Right lung (tissue), 5 donors: Measurements from ENCODE around the gene SLC31A1. TPM values are rescaled to one million over a fixed set of nuclear protein-coding genes. Genes with fewer than 3 reads are reported as not detected.
"Not testable (repeated sequence)": the region's sequence is repeated elsewhere in the genome, so short reads cannot be mapped to it uniquely, and the experiment has no call there.

Source experiments
- DNase-seq, 2 donors: peaks; one replicate each; pipeline ENCODE4 v3.0.0-alpha.2; 2013
- polyA plus RNA-seq, 5 donors: library from polyadenylated mRNA; unstranded; fragments of 120-200 nt; gene quantifications; one replicate each; pipeline versions ENCODE4 v1.2.1 to v1.2.3, GENCODE V29; 2013; ENCODE audit warnings: inconsistent platforms in 1 of 5, low replicate concordance in 1 of 5; ENCODE audit not compliant: insufficient read length in 5 of 5, insufficient read depth in 1 of 5

SLC31A1 gene
- polyA plus RNA-seq, 5 donors: 14.9 to 18.8 (median 15.3) TPM

DNA sequence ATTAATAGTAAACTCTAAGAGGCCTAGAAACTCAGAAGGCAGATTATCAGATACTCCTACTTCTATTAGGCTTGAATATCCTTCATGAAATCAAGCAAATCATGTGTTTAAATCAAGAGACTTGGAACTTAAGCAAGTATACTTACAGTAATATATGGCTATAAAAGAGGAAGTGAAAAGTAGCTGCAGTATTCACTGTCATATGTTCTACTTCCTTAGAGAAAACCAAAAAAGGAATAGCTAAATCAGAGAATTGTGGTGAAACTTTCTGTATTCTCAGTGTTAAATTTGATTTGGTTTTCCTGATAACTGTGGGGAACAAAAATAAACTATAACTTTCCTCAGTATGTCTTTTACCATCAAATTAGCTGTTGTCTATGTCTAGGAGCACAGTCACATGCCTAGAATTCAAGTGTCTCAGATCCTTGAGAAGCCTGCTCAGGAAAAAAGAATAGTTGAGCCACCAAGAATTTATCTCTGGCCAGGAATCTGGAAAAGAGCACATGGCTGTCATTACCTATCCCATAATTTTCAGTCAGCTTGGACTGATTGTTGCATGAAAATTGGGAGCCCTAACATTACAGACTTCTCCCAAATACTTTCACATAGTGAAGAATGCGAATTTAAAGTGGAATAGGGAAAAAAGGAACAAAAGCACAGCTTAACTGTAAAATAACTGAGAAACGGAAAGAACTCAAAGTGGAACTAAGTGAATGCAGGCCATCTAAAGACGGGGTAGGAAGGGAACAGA, 2.0 kb upstream of the SLC31A1 start:
- DNase-seq: no peak

DNA sequence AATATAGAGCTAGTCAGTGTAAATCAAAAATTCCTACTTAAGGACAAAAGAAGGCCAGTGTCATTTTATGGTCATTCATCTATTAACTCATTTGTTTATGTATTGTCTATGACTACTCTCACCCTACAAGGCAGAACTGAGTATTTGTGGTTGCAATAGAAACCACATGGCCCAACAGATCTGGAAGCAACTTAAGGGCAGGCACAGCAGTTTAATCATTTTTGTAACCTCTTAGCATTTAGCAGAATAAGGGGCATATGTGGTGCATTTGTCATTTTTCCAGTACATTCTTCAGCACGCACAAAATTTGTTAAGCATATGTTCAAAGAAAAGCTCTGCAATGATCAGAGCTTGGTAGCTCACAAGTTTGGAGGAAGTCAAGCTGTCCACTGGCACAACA, 1.4 kb upstream of the SLC31A1 start:
- no peak for DNase-seq

- no peak for DNase-seq
These were observed 809 bp upstream of the SLC31A1 start for GRCh38 chr9:113220467-113221002.

DNA sequence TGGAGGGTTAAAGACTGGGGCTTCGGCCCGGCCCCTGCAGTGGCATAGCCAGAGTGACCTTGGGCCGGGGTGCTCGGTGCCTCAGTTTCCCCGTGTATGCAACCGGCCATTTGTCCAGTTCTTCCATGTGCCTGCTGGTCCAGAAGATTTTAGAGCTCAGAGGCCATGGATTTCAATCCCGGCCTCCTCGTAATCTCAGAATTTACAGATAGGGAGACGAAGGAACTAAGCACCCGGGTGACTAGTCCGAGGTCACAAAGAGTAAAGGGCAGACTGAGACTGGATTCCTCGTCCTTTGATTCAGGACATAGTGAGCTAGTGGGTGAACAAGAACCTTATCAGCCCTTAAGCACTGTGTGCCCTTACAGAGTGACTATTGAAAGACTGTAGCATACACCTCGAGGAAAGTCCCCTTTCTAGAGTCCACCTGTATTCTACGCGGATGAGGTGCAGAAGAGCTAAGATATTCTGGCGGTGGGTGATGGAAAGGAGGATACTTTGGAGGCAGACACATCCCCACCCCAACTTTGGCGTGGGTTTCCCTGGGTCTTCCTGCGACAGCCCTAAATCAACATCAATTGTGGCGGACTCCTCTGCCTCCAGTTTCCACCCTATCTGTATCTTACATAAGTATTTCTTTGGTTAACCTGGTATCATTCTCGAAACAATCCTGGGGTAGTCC, 597 bp downstream of the SLC31A1 start:
- no peak for DNase-seq

- no peak for DNase-seq
These were observed 1.1 kb downstream of the SLC31A1 start for GRCh38 chr9:113222482-113222841.

GRCh38 chr9:113223963-113224362, 2.6 kb downstream of the SLC31A1 start:
- DNase-seq: no peak

DNA sequence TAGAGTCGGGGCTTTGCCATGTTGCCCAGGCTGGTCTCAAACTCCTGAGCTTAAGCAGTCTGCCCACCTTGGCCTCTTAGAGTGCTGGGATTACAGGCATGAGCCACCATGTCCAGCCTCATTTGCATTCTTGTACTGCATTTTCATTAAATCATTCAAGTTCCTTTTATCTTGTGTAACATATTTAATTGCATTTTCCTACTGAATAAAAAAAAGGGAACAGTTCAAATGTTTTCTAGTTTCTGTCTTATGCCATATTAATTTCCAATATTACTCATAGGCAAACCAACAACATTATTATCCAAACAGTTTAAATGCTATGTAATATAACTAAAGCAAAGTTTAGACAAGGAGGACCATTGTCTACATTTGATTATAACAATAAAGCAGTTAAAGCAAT, 6.1 kb downstream of the SLC31A1 start:
- DNase-seq: no peak

GRCh38 chr9:113228130-113228665, 6.9 kb downstream of the SLC31A1 start:
- no peak for DNase-seq

DNA sequence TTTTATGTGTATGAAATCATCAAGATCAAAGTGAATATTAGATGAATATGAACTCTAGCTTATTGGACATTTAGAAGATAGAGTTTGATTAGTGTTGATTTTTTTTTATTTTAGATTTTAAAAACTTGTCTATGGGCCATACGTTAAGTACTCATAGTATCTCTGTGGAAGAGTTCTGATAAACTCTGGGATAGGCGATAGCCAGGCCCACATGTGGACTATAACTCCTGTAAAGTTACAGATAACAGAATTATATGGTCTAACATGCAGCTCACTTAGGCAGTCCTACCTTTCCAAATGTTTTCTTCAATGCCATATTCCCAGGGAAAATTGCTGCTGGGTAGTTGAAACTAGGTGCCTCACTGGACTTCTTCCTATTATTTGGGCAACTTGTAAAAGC, 10.4 kb downstream of the SLC31A1 start:
- no peak for DNase-seq

DNA sequence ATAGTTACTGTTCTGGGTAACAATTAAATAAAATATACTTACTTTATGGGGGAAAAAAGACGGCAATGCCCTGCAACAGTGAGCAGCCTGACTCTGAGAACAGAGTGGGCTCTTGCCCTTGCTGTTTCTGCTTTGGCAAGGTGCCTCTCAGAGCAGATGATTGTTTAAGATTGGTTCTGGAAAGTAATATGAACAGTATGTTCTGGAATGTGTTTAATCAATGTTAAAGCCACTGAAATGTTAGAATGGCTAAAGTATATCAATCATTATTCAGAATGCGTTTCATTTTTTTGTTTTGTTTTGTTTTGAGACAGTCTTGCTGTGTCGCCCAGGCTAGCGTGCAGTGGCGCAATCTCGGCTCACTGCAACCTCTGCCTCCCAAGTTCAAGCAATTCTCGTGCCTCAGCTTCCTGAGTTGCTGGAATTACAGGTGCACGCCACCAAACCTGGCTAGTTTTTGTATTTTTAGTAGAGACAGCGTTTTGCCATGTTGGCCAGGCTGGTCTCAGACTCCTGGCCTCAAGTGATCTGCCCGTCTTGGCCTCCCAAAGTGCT, 14.4 kb downstream of the SLC31A1 start:
- not testable (repeated sequence) for DNase-seq

- DNase-seq: no peak
These were observed 15.7 kb downstream of the SLC31A1 start for GRCh38 chr9:113237026-113237425.

- DNase-seq: no peak
These were observed 17.0 kb downstream of the SLC31A1 start for GRCh38 chr9:113238202-113238858.

GRCh38 chr9:113238859-113239232, 17.5 kb downstream of the SLC31A1 start:
- no peak for DNase-seq

DNA sequence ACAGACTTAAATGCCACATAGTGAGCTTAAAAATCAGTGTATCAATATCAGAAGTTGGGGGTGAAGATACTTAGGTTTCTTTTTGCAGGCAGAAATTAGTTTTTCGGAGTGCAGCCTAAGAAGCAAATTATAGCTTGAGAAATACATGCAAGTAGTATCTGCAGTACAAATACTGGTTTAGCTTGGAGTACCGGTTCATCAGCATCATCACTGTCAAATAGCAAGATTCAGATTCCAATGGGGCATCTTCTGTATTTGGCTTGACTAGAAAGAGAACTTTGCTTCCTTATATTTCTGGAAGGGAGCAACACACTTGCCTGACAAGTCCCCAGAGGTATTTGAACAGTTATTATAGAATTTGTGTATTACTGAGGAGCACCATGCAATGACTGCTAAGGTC, 19.8 kb downstream of the SLC31A1 start:
- DNase-seq: no peak

DNA sequence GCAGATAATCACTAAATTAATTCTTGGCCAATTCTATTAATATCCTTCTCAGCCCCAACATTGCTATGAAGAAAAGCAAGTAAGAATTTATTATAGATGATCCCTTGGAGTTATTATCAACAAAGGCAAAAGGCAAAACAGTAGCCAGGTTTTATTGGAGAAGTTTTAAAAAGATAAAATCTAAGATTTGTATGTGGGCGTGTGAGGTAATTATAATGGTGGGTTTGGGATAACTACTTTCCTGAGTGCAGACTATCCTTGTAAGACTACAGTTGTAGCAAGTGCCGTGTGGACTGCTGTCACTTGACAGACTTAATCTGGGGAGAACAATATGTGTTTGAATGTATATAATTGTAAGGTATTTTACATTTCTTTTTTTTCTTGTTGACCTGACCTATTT, 23.2 kb downstream of the SLC31A1 start:
- no peak for DNase-seq

GRCh38 chr9:113245894-113246293, 24.6 kb downstream of the SLC31A1 start:
- no peak for DNase-seq

DNA sequence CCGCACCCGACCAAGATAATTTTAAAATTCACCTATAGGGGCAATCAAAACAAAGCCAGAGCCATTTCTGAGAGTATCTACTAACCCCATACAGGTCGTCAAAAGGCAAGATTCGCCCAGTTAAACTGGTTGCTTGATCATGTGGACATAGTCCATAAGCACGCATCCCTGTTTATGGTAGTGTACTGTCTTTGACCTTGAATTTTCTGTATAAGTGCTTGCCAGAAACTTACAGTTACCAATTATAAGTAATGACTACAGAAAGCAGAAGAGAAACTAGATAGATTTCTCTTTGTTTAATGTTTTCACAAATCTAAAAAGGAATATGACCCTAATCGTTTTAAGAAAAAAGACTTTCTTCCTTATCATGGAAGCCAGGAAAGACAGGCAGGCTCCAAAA, 25.6 kb downstream of the SLC31A1 start:
- no peak for DNase-seq

- DNase-seq: no peak
These were observed 26.3 kb downstream of the SLC31A1 start for GRCh38 chr9:113247640-113248039.

DNA sequence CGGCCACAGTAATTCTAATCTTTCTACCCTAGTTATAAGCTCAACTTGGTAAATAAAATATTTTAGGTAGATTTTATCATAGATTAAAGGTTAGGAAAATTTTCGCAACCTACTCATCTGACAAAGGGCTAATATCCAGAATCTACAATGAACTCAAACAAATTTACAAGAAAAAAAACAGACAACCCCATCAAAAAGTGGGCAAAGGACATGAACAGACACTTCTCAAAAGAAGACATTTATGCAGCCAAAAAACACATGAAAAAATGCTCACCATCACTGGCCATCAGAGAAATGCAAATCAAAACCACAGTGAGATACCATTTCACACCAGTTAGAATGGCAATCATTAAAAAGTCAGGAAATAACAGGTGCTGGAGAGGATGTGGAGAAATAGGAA, 28.3 kb downstream of the SLC31A1 start:
- not testable (repeated sequence) for DNase-seq

GRCh38 chr9:113250807-113251206, 29.5 kb downstream of the SLC31A1 start:
- no peak for DNase-seq

GRCh38 chr9:113254991-113255390, 33.6 kb downstream of the SLC31A1 start:
- DNase-seq: no peak

GRCh38 chr9:113255438-113255837, 34.1 kb downstream of the SLC31A1 start:
- no peak for DNase-seq
